IPS DF 4.7 (cell line): ENCODE measurements around the gene MOCOS.

ENCODE experiments used
- DNase-seq: peaks from one replicate; pipeline ENCODE4 v3.0.0-alpha.2; 2013; ENCODE audit warnings: low spot score; ENCODE audit errors: extremely low read depth

The MOCOS gene

GRCh38 chr18:36179562-36180355 is 7.5 kb upstream of the MOCOS start:
- DNase-seq: no peak

GRCh38 chr18:36181441-36181840 is 5.9 kb upstream of the MOCOS start:
- no peak for DNase-seq

- DNase-seq: no peak
Observed at GRCh38 chr18:36181898-36182506, 5.3 kb upstream of the MOCOS start.

GRCh38 chr18:36183033-36183432 is 4.3 kb upstream of the MOCOS start:
- no peak for DNase-seq

- no peak for DNase-seq
Observed at GRCh38 chr18:36183987-36184386, 3.3 kb upstream of the MOCOS start.

- no peak for DNase-seq
Observed at GRCh38 chr18:36185157-36185556, 2.1 kb upstream of the MOCOS start.

- no peak for DNase-seq
Observed at GRCh38 chr18:36185901-36186460, 1.3 kb upstream of the MOCOS start.

GRCh38 chr18:36186461-36187192 is 670 bp upstream of the MOCOS start:
- no peak for DNase-seq

GRCh38 chr18:36187826-36188721 is 777 bp downstream of the MOCOS start:
- no peak for DNase-seq

GRCh38 chr18:36188916-36189315 is 1.6 kb downstream of the MOCOS start:
- no peak for DNase-seq

- DNase-seq: no peak
Observed at GRCh38 chr18:36189486-36189885, 2.2 kb downstream of the MOCOS start.

- DNase-seq: no peak
Observed at GRCh38 chr18:36191286-36191685, 4.0 kb downstream of the MOCOS start.

- DNase-seq: no peak
Observed at GRCh38 chr18:36191711-36192110, 4.4 kb downstream of the MOCOS start.

- DNase-seq: no peak
Observed at GRCh38 chr18:36194600-36195315, 7.5 kb downstream of the MOCOS start.

GRCh38 chr18:36195427-36196122 is 8.3 kb downstream of the MOCOS start:
- DNase-seq: no peak

GRCh38 chr18:36196238-36196995 is 9.1 kb downstream of the MOCOS start:
- no peak for DNase-seq

- DNase-seq: no peak
Observed at GRCh38 chr18:36197511-36198166, 10.3 kb downstream of the MOCOS start.

- no peak for DNase-seq
Observed at GRCh38 chr18:36199691-36200295, 12.5 kb downstream of the MOCOS start.
